DND-41 (cell line): Measurements from ENCODE around the gene MBTD1.

Source experiments
- ATAC-seq: fragments of 200-7000 bp; cut with Tn5 transposase; 3 replicates; pipeline ENCODE4 v1.9.1; 2021; ENCODE audit warnings: low read depth; ENCODE audit not compliant: insufficient read depth
- DNase-seq: peaks from one replicate; pipeline ENCODE4 v3.0.0-alpha.2; 2020
- H2AFZ ChIP-seq: 2 replicates; pipeline ENCODE4 v1.6.0; 2012; ENCODE audit warnings: low read depth, low read length
- H3K27ac ChIP-seq: 2 replicates; pipeline ENCODE4 v1.5.1; 2012; ENCODE audit warnings: low read length, inconsistent platforms
- H3K27me3 ChIP-seq: fragments of 200-600 bp; sonication (generic); 2 replicates; pipeline ENCODE4 v1.6.0; 2012; ENCODE audit warnings: low read length, mild to moderate bottlenecking, inconsistent platforms; ENCODE audit not compliant: insufficient read depth, poor library complexity
- H3K36me3 ChIP-seq: 2 replicates; pipeline ENCODE4 v1.5.1; 2012; ENCODE audit warnings: low read length, inconsistent platforms; ENCODE audit not compliant: insufficient read depth
- H3K4me1 ChIP-seq: 2 replicates; pipeline ENCODE4 v1.5.1; 2012; ENCODE audit warnings: mild to moderate bottlenecking, low read length; ENCODE audit not compliant: insufficient read depth
- H3K4me2 ChIP-seq: 2 replicates; pipeline ENCODE4 v1.6.0; 2012; ENCODE audit warnings: mild to moderate bottlenecking, moderate library complexity, low read length, inconsistent platforms; ENCODE audit not compliant: insufficient read depth
- H3K4me3 ChIP-seq, 2 experiments: fragments of 200-600 bp in 1 of 2; shearing (Covaris generic) in 1 of 2; 2 replicates each; pipeline ENCODE4 v1.5.1; 2012 to 2016; ENCODE audit warnings: inconsistent platforms in 2 of 2, low read length in 2 of 2, mild to moderate bottlenecking in 2 of 2, low read depth in 1 of 2, moderate library complexity in 1 of 2
- H3K79me2 ChIP-seq: 2 replicates; pipeline ENCODE4 v1.6.0; 2012; ENCODE audit warnings: low read length, inconsistent platforms; ENCODE audit not compliant: insufficient read depth
- H3K9ac ChIP-seq: 2 replicates; pipeline ENCODE4 v1.6.0; 2012; ENCODE audit warnings: low read depth, mild to moderate bottlenecking, inconsistent platforms, low read length, moderate library complexity
- H3K9me3 ChIP-seq: 2 replicates; pipeline ENCODE4 v1.5.1; 2012; ENCODE audit warnings: low read length, moderate library complexity, mild to moderate bottlenecking, inconsistent platforms; ENCODE audit not compliant: insufficient read depth, severe bottlenecking
- H4K20me1 ChIP-seq: 2 replicates; pipeline ENCODE4 v1.6.0; 2012; ENCODE audit warnings: low read length; ENCODE audit not compliant: insufficient read depth
- CTCF ChIP-seq: IDR thresholded peaks from 2 replicates; pipeline ENCODE4 v1.5.1; 2012; ENCODE audit warnings: borderline replicate concordance, low read length, moderate library complexity, mild to moderate bottlenecking; ENCODE audit not compliant: poor library complexity, severe bottlenecking; ENCODE audit errors: extremely low read depth
- EZH2 ChIP-seq: IDR thresholded peaks from 3 replicates; pipeline ENCODE4 v1.6.1; 2012; ENCODE audit warnings: borderline replicate concordance, low read depth, mild to moderate bottlenecking, moderate library complexity, low read length, inconsistent platforms; ENCODE audit not compliant: severe bottlenecking

The MBTD1 gene

GRCh38 chr17:51259564-51260236 is at the start of gene MBTD1:
Gene MBTD1, minus strand, starts transcription at chr17:51260049. Its CDS starts 34,888 bp downstream, at chr17:51225161.
- no peak for TF ChIP-seq EZH2
- no peak for TF ChIP-seq CTCF
- peaks cover 53% of the 10 kb centered on the region for H4K20me1 ChIP-seq
- peak within 1 kb of the TSS; percentile 88 for H3K9ac ChIP-seq
- H3K4me1 ChIP-seq = peaks cover 51% of the 10 kb centered on the region
- H3K4me2 ChIP-seq = peak within 1 kb of the TSS; percentile 94
- no peaks in the 10 kb centered on the region for H3K27me3 ChIP-seq
- H2AFZ ChIP-seq = peak within 1 kb of the TSS; percentile 94
- H3K9me3 ChIP-seq = no peaks in the 10 kb centered on the region
- peak within 1 kb of the TSS; percentile 97 for H3K27ac ChIP-seq
- peaks cover 60% of the 10 kb centered on the region for H3K36me3 ChIP-seq
- peak; percentile 97 for DNase-seq
- ATAC-seq = peak; percentile 92
- H3K4me3 ChIP-seq = peak within 1 kb of the TSS; percentile 86 to 88
- H3K79me2 ChIP-seq = peaks cover 93% of the 10 kb centered on the region

- Histone ChIP-seq H3K27ac (no peak overlapping the region), H3K4me1 (no peaks in the 10 kb centered on the region), H4K20me1 (no peaks in the 10 kb centered on the region), H3K4me3 (no peak overlapping the region), H3K9me3 (no peaks in the 10 kb centered on the region), H2AFZ (no peak overlapping the region), H3K4me2 (no peak overlapping the region), H3K79me2 (no peaks in the 10 kb centered on the region), H3K27me3 (no peaks in the 10 kb centered on the region), H3K36me3 (no peaks in the 10 kb centered on the region), H3K9ac (no peak overlapping the region)
- no peak for ATAC-seq
- TF ChIP-seq EZH2 (no peak), CTCF (no peak)
- no peak for DNase-seq
Measured at GRCh38 chr17:51305182-51305581, 45.3 kb upstream of the MBTD1 start.

- H3K9ac ChIP-seq = no peak overlapping the region
- H3K79me2 ChIP-seq = no peaks in the 10 kb centered on the region
- DNase-seq (no peak), ATAC-seq (no peak)
- no peak overlapping the region for H3K4me2 ChIP-seq
- no peak overlapping the region for H2AFZ ChIP-seq
- H3K27me3 ChIP-seq = no peaks in the 10 kb centered on the region
- H3K9me3 ChIP-seq = no peaks in the 10 kb centered on the region
- no peak overlapping the region for H3K27ac ChIP-seq
- H3K4me3 ChIP-seq = no peak overlapping the region
- TF ChIP-seq EZH2 (no peak), CTCF (no peak)
- no peaks in the 10 kb centered on the region for H3K4me1 ChIP-seq
- H3K36me3 ChIP-seq = peaks cover 35% of the 10 kb centered on the region
- H4K20me1 ChIP-seq = peaks cover 3% of the 10 kb centered on the region; the same call in 1 of the 2 replicates
Measured at GRCh38 chr17:51299859-51300258, 40.0 kb upstream of the MBTD1 start.
